KMS-11 (cell line): ENCODE data around the gene GALE.

Experiments
- H2AFZ ChIP-seq: fragments of 200-600 bp; sonication (generic); 2 replicates; pipeline ENCODE4 v1.6.1; 2016; ENCODE audit warnings: antibody characterized with exemption, mixed run types, low read depth
- H3K27ac ChIP-seq: fragments of 200-600 bp; sonication (generic); 2 replicates; pipeline ENCODE4 v1.6.1; 2016; ENCODE audit warnings: mild to moderate bottlenecking, mixed run types
- H3K27me3 ChIP-seq: fragments of 200-600 bp; sonication (generic); 2 replicates; pipeline ENCODE4 v1.6.1; 2017; ENCODE audit warnings: mild to moderate bottlenecking, low read depth, mixed run types, moderate library complexity; ENCODE audit not compliant: insufficient read depth
- H3K36me3 ChIP-seq: fragments of 200-600 bp; sonication (generic); 2 replicates; pipeline ENCODE4 v1.6.1; 2017; ENCODE audit warnings: mild to moderate bottlenecking, mixed run types; ENCODE audit not compliant: insufficient read depth
- H3K4me1 ChIP-seq: fragments of 200-600 bp; sonication (generic); 2 replicates; pipeline ENCODE4 v1.6.1; 2016; ENCODE audit warnings: mild to moderate bottlenecking, low read depth, mixed run types; ENCODE audit not compliant: poor library complexity, severe bottlenecking
- H3K4me2 ChIP-seq: fragments of 200-600 bp; sonication (generic); 2 replicates; pipeline ENCODE4 v1.7.0; 2016; ENCODE audit warnings: mild to moderate bottlenecking, mixed run types
- H3K4me3 ChIP-seq: fragments of 200-600 bp; sonication (generic); IDR thresholded peaks from 2 replicates; pipeline ENCODE4 v1.6.1; 2017; ENCODE audit warnings: low read depth, low read length, mixed read lengths; ENCODE audit not compliant: insufficient read depth
- H3K79me2 ChIP-seq: fragments of 200-600 bp; sonication (generic); 2 replicates; pipeline ENCODE4 v1.6.1; 2016; ENCODE audit warnings: low read depth, mixed run types; ENCODE audit not compliant: insufficient read depth
- H3K9ac ChIP-seq: fragments of 200-600 bp; sonication (generic); 2 replicates; pipeline ENCODE4 v1.6.1; 2016; ENCODE audit warnings: mild to moderate bottlenecking, mixed run types
- H4K20me1 ChIP-seq: fragments of 200-600 bp; sonication (generic); 2 replicates; pipeline ENCODE4 v1.6.1; 2016; ENCODE audit warnings: mild to moderate bottlenecking, mixed run types; ENCODE audit not compliant: insufficient read depth
- TF ChIP-seq, protein P1 (sequence below): fragments of 200-600 bp; sonication (generic); conservative IDR thresholded peaks from 2 replicates; pipeline ENCODE4 v1.6.1; 2017; ENCODE audit warnings: low read depth, mild to moderate bottlenecking, antibody characterized with exemption, low read length, moderate library complexity, mixed read lengths

The GALE gene

DNA sequence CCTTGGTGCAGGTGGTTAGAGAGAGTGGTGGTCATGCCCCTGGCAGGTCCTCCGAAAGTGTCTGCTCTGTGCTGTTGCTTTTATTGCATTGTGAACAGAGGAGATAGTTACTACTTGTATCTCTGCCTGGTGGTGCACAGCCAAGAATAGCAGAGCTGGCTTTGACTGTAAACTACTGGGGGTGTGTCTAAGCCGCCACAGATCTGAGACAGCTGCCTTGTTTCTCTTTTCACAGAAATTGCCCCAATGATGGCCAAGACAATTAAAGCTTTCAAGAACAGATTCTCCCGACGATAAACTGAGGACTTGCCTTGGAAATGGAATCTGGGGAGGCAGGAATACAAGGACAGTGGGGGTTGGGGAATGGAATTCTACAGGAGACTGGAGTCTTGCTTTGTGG, 41.3 kb downstream of the GALE start:
- Histone ChIP-seq H3K9ac (no peak overlapping the region), H3K36me3 (no peaks in the 10 kb centered on the region; the same call in 1 of the 2 replicates), H2AFZ (no peak overlapping the region), H3K27ac (no peak overlapping the region), H4K20me1 (no peaks in the 10 kb centered on the region), H3K4me3 (no peak overlapping the region), H3K4me1 (peaks cover 13% of the 10 kb centered on the region), H3K4me2 (no peak overlapping the region), H3K27me3 (no peaks in the 10 kb centered on the region), H3K79me2 (no peaks in the 10 kb centered on the region)
- TF ChIP-seq, protein P1, sequence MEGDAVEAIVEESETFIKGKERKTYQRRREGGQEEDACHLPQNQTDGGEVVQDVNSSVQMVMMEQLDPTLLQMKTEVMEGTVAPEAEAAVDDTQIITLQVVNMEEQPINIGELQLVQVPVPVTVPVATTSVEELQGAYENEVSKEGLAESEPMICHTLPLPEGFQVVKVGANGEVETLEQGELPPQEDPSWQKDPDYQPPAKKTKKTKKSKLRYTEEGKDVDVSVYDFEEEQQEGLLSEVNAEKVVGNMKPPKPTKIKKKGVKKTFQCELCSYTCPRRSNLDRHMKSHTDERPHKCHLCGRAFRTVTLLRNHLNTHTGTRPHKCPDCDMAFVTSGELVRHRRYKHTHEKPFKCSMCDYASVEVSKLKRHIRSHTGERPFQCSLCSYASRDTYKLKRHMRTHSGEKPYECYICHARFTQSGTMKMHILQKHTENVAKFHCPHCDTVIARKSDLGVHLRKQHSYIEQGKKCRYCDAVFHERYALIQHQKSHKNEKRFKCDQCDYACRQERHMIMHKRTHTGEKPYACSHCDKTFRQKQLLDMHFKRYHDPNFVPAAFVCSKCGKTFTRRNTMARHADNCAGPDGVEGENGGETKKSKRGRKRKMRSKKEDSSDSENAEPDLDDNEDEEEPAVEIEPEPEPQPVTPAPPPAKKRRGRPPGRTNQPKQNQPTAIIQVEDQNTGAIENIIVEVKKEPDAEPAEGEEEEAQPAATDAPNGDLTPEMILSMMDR = no peak

DNA sequence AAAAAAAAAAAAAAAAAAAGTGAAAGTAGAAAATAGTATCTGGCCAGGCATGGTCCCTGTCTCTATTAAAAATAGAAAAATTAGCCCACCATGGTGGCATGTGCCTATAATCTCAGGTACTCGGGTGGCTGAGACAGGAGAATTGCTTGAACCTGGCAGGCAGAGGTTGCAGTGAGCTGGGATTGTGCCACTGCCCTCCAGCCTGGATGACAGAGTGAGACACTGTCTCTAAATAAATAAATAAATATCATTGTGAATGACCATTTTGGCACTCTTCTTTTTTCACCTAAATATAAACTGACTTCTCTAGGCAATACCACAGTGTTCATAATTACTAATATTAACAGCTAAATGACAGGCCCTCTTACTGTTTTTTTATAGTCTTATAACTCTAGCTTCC, 42.7 kb downstream of the GALE start:
- TF ChIP-seq, protein P1 = no peak
- Histone ChIP-seq H4K20me1 (no peaks in the 10 kb centered on the region), H3K4me3 (no peak overlapping the region), H3K27me3 (no peaks in the 10 kb centered on the region), H3K4me2 (no peak overlapping the region), H3K79me2 (no peaks in the 10 kb centered on the region), H3K36me3 (no peaks in the 10 kb centered on the region; the same call in 1 of the 2 replicates), H2AFZ (no peak overlapping the region), H3K27ac (no peak overlapping the region), H3K9ac (no peak overlapping the region), H3K4me1 (peaks cover 13% of the 10 kb centered on the region)

DNA sequence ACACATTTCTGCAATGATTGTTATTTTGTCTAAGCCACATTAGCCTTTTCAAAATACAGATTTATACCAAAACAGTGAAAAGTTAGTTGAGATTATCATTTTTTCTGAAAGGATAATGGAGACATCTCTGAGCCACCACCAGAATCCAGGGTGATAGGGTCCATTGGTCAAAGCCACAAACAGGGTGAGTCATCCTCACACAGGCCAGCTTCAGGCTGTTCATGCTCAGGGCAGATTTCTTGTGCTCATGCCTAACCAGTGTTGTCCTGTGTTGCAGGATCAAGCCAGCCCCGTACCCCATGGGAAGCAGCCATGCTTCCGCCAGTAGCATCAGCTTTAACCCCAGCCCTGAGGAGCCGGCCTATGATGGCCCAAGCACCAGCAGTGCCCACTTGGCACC, 43.9 kb downstream of the GALE start:
- H3K27me3 ChIP-seq = no peaks in the 10 kb centered on the region
- H3K4me2 ChIP-seq = no peak overlapping the region
- TF ChIP-seq, protein P1 = no peak
- no peak overlapping the region for H3K4me3 ChIP-seq
- peaks cover 5% of the 10 kb centered on the region for H3K36me3 ChIP-seq
- H3K4me1 ChIP-seq = peaks cover 13% of the 10 kb centered on the region
- H2AFZ ChIP-seq = no peak overlapping the region
- H4K20me1 ChIP-seq = no peaks in the 10 kb centered on the region
- no peaks in the 10 kb centered on the region for H3K79me2 ChIP-seq
- no peak overlapping the region for H3K27ac ChIP-seq
- H3K9ac ChIP-seq = no peak overlapping the region

DNA sequence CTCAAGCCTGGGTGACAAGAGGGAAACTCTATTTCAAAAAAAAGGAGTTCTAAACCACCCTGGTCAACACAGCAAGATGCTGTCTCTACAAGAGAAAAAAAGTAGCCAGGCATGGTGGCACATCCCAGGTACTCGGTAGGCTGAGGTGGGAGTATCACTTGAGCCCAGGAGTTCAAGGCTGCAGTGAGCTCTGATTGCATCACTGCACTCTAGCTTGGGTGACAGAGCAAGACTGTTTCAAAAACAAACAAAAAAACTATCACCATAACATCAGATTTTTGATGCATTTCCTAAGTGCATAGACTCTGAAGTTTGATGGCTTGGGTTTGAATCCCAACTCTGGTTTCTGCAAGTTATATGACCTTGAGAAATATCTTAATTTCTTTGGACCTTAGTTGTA, 47.6 kb downstream of the GALE start:
- peaks cover 5% of the 10 kb centered on the region; the same call in 1 of the 2 replicates for H3K79me2 ChIP-seq
- no peak overlapping the region for H2AFZ ChIP-seq
- H3K27ac ChIP-seq = no peak overlapping the region
- peaks cover 14% of the 10 kb centered on the region for H3K36me3 ChIP-seq
- H3K9ac ChIP-seq = no peak overlapping the region
- no peak overlapping the region for H3K4me2 ChIP-seq
- H3K4me3 ChIP-seq = no peak overlapping the region
- no peaks in the 10 kb centered on the region for H4K20me1 ChIP-seq
- TF ChIP-seq, protein P1 = no peak
- H3K4me1 ChIP-seq = peaks cover 8% of the 10 kb centered on the region
- no peaks in the 10 kb centered on the region for H3K27me3 ChIP-seq
